K562 (cell line): ENCODE results near the gene PEX6. TPM values are rescaled to one million over a fixed set of nuclear protein-coding genes. Genes with fewer than 3 reads are reported as not detected.
A peak's percentile ranks its signal among the peaks of the same experiment; 100 is the strongest.

Experiments used
- ARID1B ChIP-seq: fragments of 450-650 bp; IDR thresholded peaks from 2 replicates; pipeline ENCODE4 v1.6.1; 2016; ENCODE audit warnings: antibody characterized with exemption, mild to moderate bottlenecking, inconsistent platforms
- CBX8 ChIP-seq: fragments of 200-600 bp; sonication (generic); IDR thresholded peaks from 2 replicates; pipeline ENCODE4 v1.6.1; 2012; ENCODE audit warnings: borderline replicate concordance, mixed run types, low read depth, mild to moderate bottlenecking, moderate library complexity, mixed read lengths, low read length, control low read depth, inconsistent platforms; ENCODE audit not compliant: poor library complexity, severe bottlenecking; ENCODE audit errors: extremely low read depth
- CEBPB ChIP-seq: fragments of 450-650 bp; IDR thresholded peaks from 2 replicates; pipeline ENCODE4 v1.6.1; 2016; ENCODE audit warnings: missing genetic modification characterization, missing compliant biosample characterization
- IFI16 ChIP-seq: fragments of 250-450 bp; sonication (Bioruptor Pico); IDR thresholded peaks from 2 replicates; pipeline ENCODE4 v2.1.2; 2022; ENCODE audit warnings: mild to moderate bottlenecking, inconsistent platforms
- NBN ChIP-seq: fragments of 450-650 bp; IDR thresholded peaks from 2 replicates; pipeline ENCODE4 v1.6.1; 2016; ENCODE audit warnings: low read depth, mild to moderate bottlenecking
- NELFE ChIP-seq: IDR thresholded peaks from 2 replicates; pipeline ENCODE4 v1.6.1; 2011; ENCODE audit warnings: mild to moderate bottlenecking; ENCODE audit not compliant: insufficient read depth, insufficient read length
- REST ChIP-seq, 2 experiments: fragments of 450-650 bp; formaldehyde crosslinking in 1 of 2; IDR thresholded peaks; 2 replicates each; pipeline versions ENCODE4 v1.4.0 to v1.6.1; 2014 to 2020; ENCODE audit warnings: mild to moderate bottlenecking in 2 of 2, borderline replicate concordance in 1 of 2, low read depth in 1 of 2
- SP1 ChIP-seq: sonication (generic); formaldehyde crosslinking; IDR thresholded peaks from 2 replicates; pipeline ENCODE4 v1.8.1; 2022; ENCODE audit warnings: mild to moderate bottlenecking, missing genetic modification reagents
- polyA plus RNA-seq, 8 experiments: library from polyadenylated mRNA; depleted of rRNA in 4 of 8; stranded (reverse) in 5 of 8; unstranded in 3 of 8; fragments of >200 nt; fragmentation: Nextera tagmentation in 2 of 8; fragmentation: Illumina TruSeq in 1 of 8; extraction: Ambion mirVana in 2 of 8; extraction: Trizol in 1 of 8; gene quantifications; 2 replicates each; pipeline versions ENCODE4 v1.2.1 to v1.2.3, GENCODE V29; 2011 to 2014; ENCODE audit warnings: inconsistent platforms in 1 of 8, missing spikeins in 1 of 8
- total RNA-seq, 7 experiments: library from RNA; depleted of rRNA in 6 of 7; stranded (reverse); fragments of >200 nt in 6 of 7; fragmentation: Illumina TruSeq in 2 of 7; extraction: Trizol in 2 of 7; gene quantifications; 2 replicates each; pipeline versions ENCODE4 v1.2.1 to v1.2.3, GENCODE V29; 2011 to 2021; ENCODE audit warnings: low replicate concordance in 1 of 7
- TF ChIP-seq, protein P1 (sequence below): IDR thresholded peaks from 2 replicates; pipeline ENCODE4 v1.6.1; 2012; ENCODE audit warnings: low read depth, low read length, improper control_type of control experiment, borderline replicate concordance

PEX6 gene
- total and polyA plus RNA-seq, 9 of the 15 experiments (the other 6 are each of a cell fraction or from before 2014, with no cell fraction given): 0.17 to 20.8 (median 6.9) TPM

DNA sequence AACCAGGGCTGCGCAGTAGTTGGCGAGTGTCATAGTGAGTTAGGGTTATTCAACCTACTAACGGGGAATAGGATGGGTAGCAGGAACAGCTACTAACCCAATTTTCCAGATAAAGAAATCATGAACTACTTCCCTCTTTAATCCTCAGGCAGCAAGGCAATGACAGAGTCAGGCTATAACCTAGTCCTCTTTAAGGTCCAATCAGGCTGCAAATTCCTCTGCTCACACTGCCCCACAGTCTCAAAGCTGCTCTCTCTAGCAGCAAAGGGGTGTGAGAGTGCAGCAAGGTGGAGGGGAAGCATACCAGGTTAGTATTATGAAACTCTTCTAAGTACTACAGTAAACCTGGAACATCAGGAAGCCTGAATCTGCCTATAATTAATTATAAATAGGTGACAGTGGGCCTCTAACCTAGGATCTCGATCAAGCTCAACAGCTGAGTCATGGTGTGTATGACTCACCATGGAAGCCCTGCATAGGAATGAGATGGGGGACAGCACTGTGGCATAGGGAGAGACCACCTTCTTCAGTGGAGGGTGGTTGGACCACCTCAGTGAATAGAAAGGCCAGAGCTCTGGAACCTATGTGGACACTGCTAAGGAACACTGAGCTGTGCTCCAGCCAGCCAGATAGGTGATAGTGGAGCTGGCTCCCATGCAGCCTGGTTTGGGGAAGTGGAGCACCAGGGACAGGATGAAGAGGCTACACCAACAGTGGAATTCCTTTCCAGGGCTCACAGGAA is 7.9 kb downstream of the PEX6 start (continued):
- TF ChIP-seq IFI16 (CRISPR knock-in tag) (no peak), NBN (no peak; the same call in 1 of the 2 replicates), SP1 (0 out of 2 replicates have a peak, but pooled peaks have one; percentile 36), REST (IDR thresholded peaks at IDR 0.05; ENCODE audit: borderline replicate concordance) (0 out of 2 replicates have a peak, but pooled peaks have one; percentile 1), REST (CRISPR knock-in tag; IDR thresholded peaks at IDR 0.05; ENCODE audit: low read depth) (no peak), ARID1B (peak; percentile 89), CBX8 (no peak), CEBPB (tag) (no peak), NELFE (no peak)
- TF ChIP-seq, protein P1, sequence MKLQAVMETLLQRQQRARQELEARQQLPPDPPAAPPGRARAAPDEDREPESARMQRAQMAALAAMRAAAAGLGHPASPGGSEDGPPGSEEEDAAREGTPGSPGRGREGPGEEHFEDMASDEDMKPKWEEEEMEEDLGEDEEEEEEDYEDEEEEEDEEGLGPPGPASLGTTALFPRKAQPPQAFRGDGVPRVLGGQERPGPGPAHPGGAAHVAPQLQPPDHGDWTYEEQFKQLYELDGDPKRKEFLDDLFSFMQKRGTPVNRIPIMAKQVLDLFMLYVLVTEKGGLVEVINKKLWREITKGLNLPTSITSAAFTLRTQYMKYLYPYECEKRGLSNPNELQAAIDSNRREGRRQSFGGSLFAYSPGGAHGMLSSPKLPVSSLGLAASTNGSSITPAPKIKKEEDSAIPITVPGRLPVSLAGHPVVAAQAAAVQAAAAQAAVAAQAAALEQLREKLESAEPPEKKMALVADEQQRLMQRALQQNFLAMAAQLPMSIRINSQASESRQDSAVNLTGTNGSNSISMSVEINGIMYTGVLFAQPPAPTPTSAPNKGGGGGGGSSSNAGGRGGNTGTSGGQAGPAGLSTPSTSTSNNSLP: peak; percentile 81; the same call in 1 of the 2 replicates
